ENCODE measurements around the gene HOXA9. TPM values are rescaled to one million over a fixed set of nuclear protein-coding genes. Genes with fewer than 3 reads are reported as not detected.

The HOXA9 gene
- polyA plus RNA-seq, 2 of the 4 experiments (the other 2 are of a cell fraction) = 1.4 TPM

DNA sequence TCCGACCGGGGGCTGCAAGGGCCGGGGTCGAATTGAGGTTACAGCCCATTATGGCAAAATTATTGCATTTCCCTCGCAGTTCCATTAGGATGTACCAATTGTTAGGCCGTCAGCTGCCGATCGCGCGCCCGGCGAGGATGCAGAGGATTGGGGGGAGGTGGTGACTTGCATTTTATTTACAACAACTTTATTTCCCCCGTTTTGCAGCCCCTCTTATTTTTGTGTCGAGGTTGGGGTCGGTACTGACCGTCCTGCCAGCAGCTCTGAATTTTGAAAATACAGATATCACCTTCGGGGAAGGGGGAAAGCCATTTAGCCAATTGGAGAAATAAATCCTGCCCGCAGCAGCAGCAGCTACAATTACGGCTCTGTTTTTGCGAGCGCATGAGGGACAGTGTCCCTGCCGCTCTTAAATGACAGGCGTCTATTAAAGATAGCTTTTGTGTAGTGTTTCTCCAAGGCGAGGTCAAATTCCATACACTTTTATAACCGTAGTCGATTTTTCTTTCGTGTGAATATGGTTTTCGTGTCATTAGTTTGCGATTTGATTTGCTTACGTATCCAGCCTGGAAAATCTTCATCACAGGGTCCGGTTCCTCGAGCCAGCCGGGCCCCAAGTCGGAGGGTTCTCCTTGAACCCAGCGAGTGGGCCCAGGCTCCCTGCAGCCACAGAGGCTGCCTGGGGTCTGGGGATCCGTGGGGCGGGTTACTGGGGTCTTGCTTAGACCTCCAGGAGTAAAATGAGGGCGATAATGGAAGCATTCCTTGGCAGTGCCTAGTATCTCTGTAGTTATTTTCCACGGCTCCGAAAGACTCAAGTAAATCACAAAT lies 21.2 kb downstream of the HOXA9 start:
- TF ChIP-seq SMC3 (IDR thresholded peaks at IDR 0.05) = 0 out of 3 replicates have a peak, but pooled peaks have one; percentile 3
- TF ChIP-seq, protein P1, sequence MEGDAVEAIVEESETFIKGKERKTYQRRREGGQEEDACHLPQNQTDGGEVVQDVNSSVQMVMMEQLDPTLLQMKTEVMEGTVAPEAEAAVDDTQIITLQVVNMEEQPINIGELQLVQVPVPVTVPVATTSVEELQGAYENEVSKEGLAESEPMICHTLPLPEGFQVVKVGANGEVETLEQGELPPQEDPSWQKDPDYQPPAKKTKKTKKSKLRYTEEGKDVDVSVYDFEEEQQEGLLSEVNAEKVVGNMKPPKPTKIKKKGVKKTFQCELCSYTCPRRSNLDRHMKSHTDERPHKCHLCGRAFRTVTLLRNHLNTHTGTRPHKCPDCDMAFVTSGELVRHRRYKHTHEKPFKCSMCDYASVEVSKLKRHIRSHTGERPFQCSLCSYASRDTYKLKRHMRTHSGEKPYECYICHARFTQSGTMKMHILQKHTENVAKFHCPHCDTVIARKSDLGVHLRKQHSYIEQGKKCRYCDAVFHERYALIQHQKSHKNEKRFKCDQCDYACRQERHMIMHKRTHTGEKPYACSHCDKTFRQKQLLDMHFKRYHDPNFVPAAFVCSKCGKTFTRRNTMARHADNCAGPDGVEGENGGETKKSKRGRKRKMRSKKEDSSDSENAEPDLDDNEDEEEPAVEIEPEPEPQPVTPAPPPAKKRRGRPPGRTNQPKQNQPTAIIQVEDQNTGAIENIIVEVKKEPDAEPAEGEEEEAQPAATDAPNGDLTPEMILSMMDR (IDR thresholded peaks at IDR 0.05) = peak; percentile 7; the same call in 1 of the 3 replicates
- no peak for TF ChIP-seq BHLHE40 (IDR thresholded peaks at IDR 0.05; ENCODE audit: low read depth, low read length)
- no peak for TF ChIP-seq JUN (IDR thresholded peaks at IDR 0.05)
- DNase-seq (ENCODE audit: low read depth in 1 of 2, low spot score in 1 of 2) (no peak), ATAC-seq (no peak), FAIRE-seq (no peak)
- Histone ChIP-seq H3K27ac (peak overlapping the region; percentile 31 to 58; a peak in 2 of 6 replicates), H3K4me1 (peaks cover 9% of the 10 kb centered on the region), H3K4me2 (peak overlapping the region; percentile 87; the same call in 2 of the 3 replicates), H3K4me3 (0 out of 3 replicates have a peak overlapping the region, but pooled peaks have one; percentile 26), H3K9me3 (no peaks in the 10 kb centered on the region)
- ChIA-PET POLR2A (interaction anchor here (0.7 to 1.3 kb wide), 6 partner anchors 13 to 444 kb away, joined by 3 to 7 read pairs (median 4); partner anchors contain the start of genes HOXA7 and SKAP2), CTCF (interaction anchor here (0.8 to 11.1 kb wide), 37 partner anchors 7 to 906 kb away, joined by 3 to 160 read pairs (median 5); partner anchors contain the start of genes HOXA3, HOXA4, HOXA7 and HOXA9)
- WGBS (ENCODE audit: missing lambda C conversion rate) = 57% methylated on average over 38 of the region's 40 CpGs

DNA sequence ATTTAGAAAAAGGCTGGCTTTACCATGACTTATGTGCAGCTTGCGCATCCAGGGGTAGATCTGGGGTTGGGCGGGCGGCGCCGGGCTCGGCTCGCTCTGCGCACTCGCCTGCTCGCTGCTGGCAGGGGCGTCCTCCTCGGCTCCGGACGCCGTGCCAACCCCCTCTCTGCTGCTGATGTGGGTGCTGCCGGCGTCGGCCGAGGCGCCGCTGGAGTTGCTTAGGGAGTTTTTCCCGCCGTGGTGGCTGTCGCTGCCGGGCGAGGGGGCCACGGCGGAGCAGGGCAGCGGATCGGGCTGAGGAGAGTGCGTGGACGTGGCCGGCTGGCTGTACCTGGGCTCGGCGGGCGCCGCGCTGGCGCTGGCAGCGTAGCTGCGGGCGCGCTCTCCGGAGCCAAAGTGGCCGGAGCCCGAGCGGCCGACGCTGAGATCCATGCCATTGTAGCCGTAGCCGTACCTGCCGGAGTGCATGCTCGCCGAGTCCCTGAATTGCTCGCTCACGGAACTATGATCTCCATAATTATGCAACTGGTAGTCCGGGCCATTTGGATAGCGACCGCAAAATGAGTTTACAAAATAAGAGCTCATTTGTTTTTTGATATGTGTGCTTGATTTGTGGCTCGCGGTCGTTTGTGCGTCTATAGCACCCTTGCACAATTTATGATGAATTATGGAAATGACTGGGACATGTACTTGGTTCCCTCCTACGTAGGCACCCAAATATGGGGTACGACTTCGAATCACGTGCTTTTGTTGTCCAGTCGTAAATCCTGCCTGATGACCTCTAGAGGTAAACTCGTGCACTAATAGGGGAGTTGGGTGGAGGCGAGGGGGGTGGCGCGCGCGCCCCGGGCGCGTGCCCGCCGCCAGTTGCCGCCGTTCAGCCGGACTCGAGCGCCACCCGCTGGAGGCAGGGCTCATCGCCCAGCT lies 22.1 kb downstream of the HOXA9 start, which contains the start of gene HOXA5:
TSS of gene HOXA5 (minus strand) at position 659 of the 927 bp plus-strand sequence. CDS start at position 585, 74 bp downstream.
- H3K9me3 ChIP-seq = no peaks in the 10 kb centered on the region
- peaks cover 5% of the 10 kb centered on the region; the same call in 2 of the 3 replicates for H3K4me1 ChIP-seq
- peak within 1 kb of the TSS; percentile 72 for H3K4me3 ChIP-seq
- FAIRE-seq (peak; percentile 80), ATAC-seq (peak; percentile 78 to 85), DNase-seq (ENCODE audit: low read depth in 1 of 2, low spot score in 1 of 2) (peak; percentile 95 to 96)
- peak within 1 kb of the TSS; percentile 87 for H3K4me2 ChIP-seq
- WGBS (ENCODE audit: missing lambda C conversion rate) = 50% methylated on average over 77 of the region's 86 CpGs
- ChIA-PET CTCF (interaction anchor here (0.6 to 11.1 kb wide), 37 partner anchors 8 to 905 kb away, joined by 3 to 160 read pairs (median 5); partner anchors contain the start of genes HOXA3, HOXA4, HOXA7 and HOXA9), POLR2A (interaction anchor here (0.7 to 1.4 kb wide), 7 partner anchors 14 to 444 kb away, joined by 3 to 7 read pairs (median 4); partner anchors contain the start of genes HOXA7 and SKAP2)
- peak within 1 kb of the TSS; percentile 79 to 93 for H3K27ac ChIP-seq
- TF ChIP-seq RAD21 (conservative IDR thresholded peaks at IDR 0.05 in 1 of 2, IDR thresholded peaks at IDR 0.05 in 1 of 2) = peak; percentile 73 to 91
- TF ChIP-seq CBX2 (IDR thresholded peaks at IDR 0.05; ENCODE audit: borderline replicate concordance, low read depth) = no peak
- TF ChIP-seq ESRRA (IDR thresholded peaks at IDR 0.05; ENCODE audit: borderline replicate concordance, low read length) = no peak
- TF ChIP-seq, protein P1 (IDR thresholded peaks at IDR 0.05) = peak; percentile 88
- TF ChIP-seq, protein P2, sequence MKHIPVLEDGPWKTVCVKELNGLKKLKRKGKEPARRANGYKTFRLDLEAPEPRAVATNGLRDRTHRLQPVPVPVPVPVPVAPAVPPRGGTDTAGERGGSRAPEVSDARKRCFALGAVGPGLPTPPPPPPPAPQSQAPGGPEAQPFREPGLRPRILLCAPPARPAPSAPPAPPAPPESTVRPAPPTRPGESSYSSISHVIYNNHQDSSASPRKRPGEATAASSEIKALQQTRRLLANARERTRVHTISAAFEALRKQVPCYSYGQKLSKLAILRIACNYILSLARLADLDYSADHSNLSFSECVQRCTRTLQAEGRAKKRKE (CRISPR knock-in tag; IDR thresholded peaks at IDR 0.05; ENCODE audit: low read depth) = no peak
- TF ChIP-seq KDM1A (IDR thresholded peaks at IDR 0.05; ENCODE audit: low read depth) = no peak
- no peak for TF ChIP-seq HOXA7 (CRISPR knock-in tag; IDR thresholded peaks at IDR 0.05)
- peak; percentile 56 for TF ChIP-seq ZFP36 (IDR thresholded peaks at IDR 0.05; ENCODE audit: borderline replicate concordance, partially characterized antibody)
- TF ChIP-seq, protein P3, sequence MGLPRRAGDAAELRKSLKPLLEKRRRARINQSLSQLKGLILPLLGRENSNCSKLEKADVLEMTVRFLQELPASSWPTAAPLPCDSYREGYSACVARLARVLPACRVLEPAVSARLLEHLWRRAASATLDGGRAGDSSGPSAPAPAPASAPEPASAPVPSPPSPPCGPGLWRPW (IDR thresholded peaks at IDR 0.05) = no peak
- no peak for TF ChIP-seq EHF (CRISPR knock-in tag; IDR thresholded peaks at IDR 0.05)
- peak; percentile 49; the same call in 1 of the 2 replicates for TF ChIP-seq MYC (IDR thresholded peaks at IDR 0.05; ENCODE audit: borderline replicate concordance, low read length)
- TF ChIP-seq JUN (IDR thresholded peaks at IDR 0.05) = peak; percentile 32 to 40; a peak in 1 of 5 replicates
- TF ChIP-seq RCOR1 (IDR thresholded peaks at IDR 0.05; ENCODE audit: low read depth, low read length) = no peak
- TF ChIP-seq SREBF2 (IDR thresholded peaks at IDR 0.05) = no peak
- TF ChIP-seq FOXS1 (CRISPR knock-in tag; IDR thresholded peaks at IDR 0.05) = no peak
- TF ChIP-seq, protein P4, sequence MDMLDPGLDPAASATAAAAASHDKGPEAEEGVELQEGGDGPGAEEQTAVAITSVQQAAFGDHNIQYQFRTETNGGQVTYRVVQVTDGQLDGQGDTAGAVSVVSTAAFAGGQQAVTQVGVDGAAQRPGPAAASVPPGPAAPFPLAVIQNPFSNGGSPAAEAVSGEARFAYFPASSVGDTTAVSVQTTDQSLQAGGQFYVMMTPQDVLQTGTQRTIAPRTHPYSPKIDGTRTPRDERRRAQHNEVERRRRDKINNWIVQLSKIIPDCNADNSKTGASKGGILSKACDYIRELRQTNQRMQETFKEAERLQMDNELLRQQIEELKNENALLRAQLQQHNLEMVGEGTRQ (IDR thresholded peaks at IDR 0.05) = peak; percentile 79
- peak; percentile 77 for TF ChIP-seq SMC3 (IDR thresholded peaks at IDR 0.05)
- no peak for TF ChIP-seq TP53 (CRISPR knock-in tag; IDR thresholded peaks at IDR 0.05)
- TF ChIP-seq, protein P5, sequence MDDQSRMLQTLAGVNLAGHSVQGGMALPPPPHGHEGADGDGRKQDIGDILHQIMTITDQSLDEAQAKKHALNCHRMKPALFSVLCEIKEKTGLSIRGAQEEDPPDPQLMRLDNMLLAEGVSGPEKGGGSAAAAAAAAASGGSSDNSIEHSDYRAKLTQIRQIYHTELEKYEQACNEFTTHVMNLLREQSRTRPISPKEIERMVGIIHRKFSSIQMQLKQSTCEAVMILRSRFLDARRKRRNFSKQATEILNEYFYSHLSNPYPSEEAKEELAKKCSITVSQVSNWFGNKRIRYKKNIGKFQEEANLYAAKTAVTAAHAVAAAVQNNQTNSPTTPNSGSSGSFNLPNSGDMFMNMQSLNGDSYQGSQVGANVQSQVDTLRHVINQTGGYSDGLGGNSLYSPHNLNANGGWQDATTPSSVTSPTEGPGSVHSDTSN (IDR thresholded peaks at IDR 0.05) = no peak
- TF ChIP-seq CHD2 (IDR thresholded peaks at IDR 0.05; ENCODE audit: low read length, partially characterized antibody) = no peak
- no peak for TF ChIP-seq HOXB13 (CRISPR knock-in tag; IDR thresholded peaks at IDR 0.05; ENCODE audit: low read depth)
- no peak for TF ChIP-seq FOSB (CRISPR knock-in tag; IDR thresholded peaks at IDR 0.05)
- TF ChIP-seq NPAS2 (CRISPR knock-in tag; IDR thresholded peaks at IDR 0.05; ENCODE audit: borderline replicate concordance) = no peak

All from A549 (cell line).